Activated CD4-positive, alpha-beta T cell treated with anti-CD3 and anti-CD28 coated beads for 48 hours (primary cell): Measurements from ENCODE around the gene FLRT2.

ENCODE experiments used
- DNase-seq: peaks from one replicate; pipeline ENCODE4 v3.0.0-alpha.2; 2020

FLRT2 gene

GRCh38 chr14:85601246-85601645 lies 71.3 kb downstream of the FLRT2 start:
- DNase-seq: no peak

GRCh38 chr14:85601690-85602089 lies 71.7 kb downstream of the FLRT2 start:
- no peak for DNase-seq

GRCh38 chr14:85602345-85602744 lies 72.4 kb downstream of the FLRT2 start:
- no peak for DNase-seq

- DNase-seq: no peak
Measured at GRCh38 chr14:85604021-85604420, 74.1 kb downstream of the FLRT2 start.

- no peak for DNase-seq
Measured at GRCh38 chr14:85604714-85605113, 74.8 kb downstream of the FLRT2 start.

GRCh38 chr14:85607651-85608081 lies 77.7 kb downstream of the FLRT2 start:
- DNase-seq: no peak

GRCh38 chr14:85613496-85613895 lies 83.6 kb downstream of the FLRT2 start:
- DNase-seq: no peak

GRCh38 chr14:85616386-85616885 lies 86.5 kb downstream of the FLRT2 start:
- DNase-seq: no peak

- no peak for DNase-seq
Measured at GRCh38 chr14:85616886-85617285, 86.9 kb downstream of the FLRT2 start.

GRCh38 chr14:85617791-85618190 lies 87.8 kb downstream of the FLRT2 start:
- DNase-seq: no peak

- no peak for DNase-seq
Measured at GRCh38 chr14:85618390-85618789, 88.4 kb downstream of the FLRT2 start.

- DNase-seq: no peak
Measured at GRCh38 chr14:85618978-85619377, 89.0 kb downstream of the FLRT2 start.

GRCh38 chr14:85619851-85620250 lies 89.9 kb downstream of the FLRT2 start:
- DNase-seq: no peak

GRCh38 chr14:85620947-85621346 lies 91.0 kb downstream of the FLRT2 start:
- DNase-seq: no peak

- DNase-seq: no peak
Measured at GRCh38 chr14:85622106-85622505, 92.2 kb downstream of the FLRT2 start.

GRCh38 chr14:85622986-85623685 lies 93.2 kb downstream of the FLRT2 start:
- no peak for DNase-seq

- DNase-seq: no peak
Measured at GRCh38 chr14:85625925-85626585, 96.1 kb downstream of the FLRT2 start.

- no peak for DNase-seq
Measured at GRCh38 chr14:85634205-85634604, 104.3 kb downstream of the FLRT2 start.

- no peak for DNase-seq
Measured at GRCh38 chr14:85644211-85644610, 114.3 kb downstream of the FLRT2 start.

- no peak for DNase-seq
Measured at GRCh38 chr14:85653029-85653428, 123.1 kb downstream of the FLRT2 start.

- no peak for DNase-seq
Measured at GRCh38 chr14:85660243-85660922, 130.4 kb downstream of the FLRT2 start.

GRCh38 chr14:85662096-85662495 lies 132.2 kb downstream of the FLRT2 start:
- DNase-seq: no peak

GRCh38 chr14:85663256-85663655 lies 133.3 kb downstream of the FLRT2 start:
- no peak for DNase-seq

GRCh38 chr14:85663667-85664066 lies 133.7 kb downstream of the FLRT2 start:
- no peak for DNase-seq
